ENCODE measurements around the gene PTPN14. TPM values are rescaled to one million over a fixed set of nuclear protein-coding genes. Genes with fewer than 3 reads are reported as not detected.

The PTPN14 gene
- total and polyA plus RNA-seq, 2 of the 8 experiments (the other 6 are each of a cell fraction or from before 2014, with no cell fraction given) = 14.4 to 93.6 TPM

DNA sequence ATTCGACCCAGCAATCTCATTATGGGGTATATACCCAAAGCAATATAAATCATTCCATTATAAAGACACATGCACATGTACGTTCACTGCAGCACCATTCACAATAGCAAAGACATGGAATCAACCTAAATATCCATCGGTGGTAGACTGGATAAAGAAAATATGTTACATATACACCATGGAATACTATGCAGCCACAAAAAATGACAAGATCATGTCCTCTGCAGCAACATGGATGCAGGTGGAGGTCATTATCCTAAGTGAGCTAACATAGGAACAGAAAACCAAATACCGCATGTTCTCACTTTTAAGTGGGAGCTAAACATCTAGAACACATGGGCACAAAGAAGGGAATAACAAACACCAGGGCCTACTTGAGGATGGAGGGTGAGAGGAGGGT lies 115.5 kb downstream of the PTPN14 start:
- Histone ChIP-seq H3K27ac (ENCODE audit: low read depth, low read length) (no peak overlapping the region), H2AFZ (ENCODE audit: low read length) (no peak overlapping the region), H4K5ac (ENCODE audit: insufficient read length, low read depth, low read length) (no peak overlapping the region), H3K4me3 (ENCODE audit: extremely low read depth in 1 of 4, insufficient read depth in 2 of 4, low read depth in 3 of 4, low read length in 4 of 4) (no peak overlapping the region), H3K23me2 (ENCODE audit: low read depth, low read length) (no peaks in the 10 kb centered on the region), H3K56ac (replicated peaks; ENCODE audit: insufficient read length, low read depth, low read length) (no peak overlapping the region), H4K8ac (ENCODE audit: extremely low read depth, insufficient read depth, low read length) (no peak overlapping the region), H2BK120ac (replicated peaks; ENCODE audit: low read depth, low read length) (no peak overlapping the region), H3K9ac (replicated peaks in 1 of 4; ENCODE audit: extremely low read depth in 1 of 4, low read depth in 3 of 4, low read length in 3 of 4) (no peak overlapping the region), H2BK20ac (ENCODE audit: low read length) (no peak overlapping the region), H3K18ac (ENCODE audit: extremely low read depth, low read length) (no peak overlapping the region), H3K4me1 (replicated peaks in 1 of 4; ENCODE audit: control insufficient read depth in 3 of 4, insufficient read depth in 4 of 4, low read length in 3 of 4) (peaks cover 0 to 19% (median 14%) of the 10 kb centered on the region in 4 experiments; a peak in 5 of 7 replicates), H2BK12ac (ENCODE audit: low read depth, low read length) (no peak overlapping the region), H3K14ac (ENCODE audit: insufficient read length) (no peak overlapping the region), H2BK15ac (ENCODE audit: low read length) (no peak overlapping the region), H3K4ac (replicated peaks; ENCODE audit: insufficient read length, low read depth, low read length) (no peak overlapping the region), H3K79me2 (ENCODE audit: control insufficient read depth in 1 of 2, insufficient read depth in 2 of 2, low read length in 2 of 2) (no peaks in the 10 kb centered on the region), H3K27me3 (replicated peaks in 1 of 4; ENCODE audit: control insufficient read depth in 3 of 4, extremely low read depth in 1 of 4, insufficient read depth in 3 of 4, low read length in 3 of 4) (no peaks in the 10 kb centered on the region; a peak in 1 of 7 replicates), H4K20me1 (replicated peaks in 1 of 2; ENCODE audit: control insufficient read depth in 1 of 2, insufficient read depth in 2 of 2, low read length in 2 of 2) (no peaks in the 10 kb centered on the region), H3K4me2 (ENCODE audit: insufficient read depth in 1 of 2, low read depth in 2 of 2, low read length in 2 of 2) (no peak overlapping the region), H3K9me3 (ENCODE audit: insufficient read depth in 2 of 2, low read depth in 1 of 2, low read length in 1 of 2) (no peaks in the 10 kb centered on the region), H2AK5ac (ENCODE audit: low read depth, low read length) (no peak overlapping the region), H3K79me1 (ENCODE audit: low read depth, low read length) (no peaks in the 10 kb centered on the region; the same call in 1 of the 2 replicates), H3K23ac (ENCODE audit: insufficient read length) (no peak overlapping the region), H3K36me3 (ENCODE audit: control insufficient read depth in 2 of 4, insufficient read depth in 4 of 4, low read length in 3 of 4) (no peaks in the 10 kb centered on the region), H4K91ac (replicated peaks; ENCODE audit: insufficient read length, low read length) (no peak overlapping the region), H2BK5ac (ENCODE audit: low read depth, low read length) (no peak overlapping the region)
- FAIRE-seq = no peak
- WGBS, 2 experiments (ENCODE audit: extremely low coverage in 1 of 2, insufficient coverage in 1 of 2, insufficient read length in 1 of 2, insufficient replicate concordance in 2 of 2, low coverage in 1 of 2, low lambda C conversion rate in 2 of 2, missing lambda C conversion rate in 1 of 2) = 82% methylated on average over 4 of the region's 4 CpGs; no CpG with 5 or more reads in 1 of the 2 experiments
- ChIA-PET POLR2A (ENCODE audit: partially characterized antibody) (interaction anchor here (0.6 kb wide), 1 partner anchor 52 kb away, joined by 3 read pairs; no protein-coding TSS in a partner anchor), CTCF (ENCODE audit: partially characterized antibody) (interaction anchor here (0.5 kb wide), 1 partner anchor 31 kb away, joined by 3 read pairs; no protein-coding TSS in a partner anchor)
- no peak for DNase-seq (ENCODE audit: low read depth in 1 of 2, low spot score in 2 of 2)
- TF ChIP-seq, protein P1, sequence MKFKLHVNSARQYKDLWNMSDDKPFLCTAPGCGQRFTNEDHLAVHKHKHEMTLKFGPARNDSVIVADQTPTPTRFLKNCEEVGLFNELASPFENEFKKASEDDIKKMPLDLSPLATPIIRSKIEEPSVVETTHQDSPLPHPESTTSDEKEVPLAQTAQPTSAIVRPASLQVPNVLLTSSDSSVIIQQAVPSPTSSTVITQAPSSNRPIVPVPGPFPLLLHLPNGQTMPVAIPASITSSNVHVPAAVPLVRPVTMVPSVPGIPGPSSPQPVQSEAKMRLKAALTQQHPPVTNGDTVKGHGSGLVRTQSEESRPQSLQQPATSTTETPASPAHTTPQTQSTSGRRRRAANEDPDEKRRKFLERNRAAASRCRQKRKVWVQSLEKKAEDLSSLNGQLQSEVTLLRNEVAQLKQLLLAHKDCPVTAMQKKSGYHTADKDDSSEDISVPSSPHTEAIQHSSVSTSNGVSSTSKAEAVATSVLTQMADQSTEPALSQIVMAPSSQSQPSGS (IDR thresholded peaks at IDR 0.05; ENCODE audit: low read length) = no peak
- no peak for TF ChIP-seq EZH2 (IDR thresholded peaks at IDR 0.05; ENCODE audit: low read depth, low read length, severe bottlenecking)
- no peak for TF ChIP-seq FOSL1 (IDR thresholded peaks at IDR 0.05; ENCODE audit: insufficient read depth, low read depth, low read length)
- no peak for TF ChIP-seq POLR2AphosphoS5 (IDR thresholded peaks at IDR 0.05; ENCODE audit: low read depth, low read length)
- TF ChIP-seq KDM4A (IDR thresholded peaks at IDR 0.05; ENCODE audit: low read depth, low read length, severe bottlenecking) = no peak
- no peak for TF ChIP-seq HDAC2 (IDR thresholded peaks at IDR 0.05; ENCODE audit: borderline replicate concordance in 1 of 2, low read depth in 2 of 2, low read length in 2 of 2)
